ENCODE data around the gene PAGR1.

DNA sequence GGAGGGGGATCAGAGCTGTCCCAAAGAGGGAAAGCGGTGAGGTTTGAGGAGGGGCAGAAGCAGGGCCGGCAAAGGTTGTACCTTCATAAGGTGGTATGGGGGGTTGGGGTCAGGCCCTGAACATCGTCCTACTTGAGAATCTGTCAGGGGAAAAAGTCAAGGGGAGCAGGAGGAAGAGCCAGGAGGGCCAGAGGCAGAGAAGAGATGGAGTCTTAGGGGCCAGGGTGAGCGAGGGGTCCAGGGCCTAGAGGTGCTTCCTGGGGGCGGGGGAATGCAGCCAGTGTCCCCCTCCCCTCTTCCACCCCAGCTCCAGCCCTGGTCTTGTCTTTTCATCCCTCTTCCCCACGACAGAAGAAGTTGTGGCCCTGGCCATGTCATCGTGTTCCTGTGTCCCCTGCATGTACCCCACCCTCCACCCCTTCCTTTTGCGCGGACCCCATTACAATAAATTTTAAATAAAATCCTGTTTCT, 5.2 kb upstream of the PAGR1 start:
- no peak for TF ChIP-seq EZH2 (IDR thresholded peaks at IDR 0.05; ENCODE audit: borderline replicate concordance, insufficient read depth, low read length, poor library complexity, severe bottlenecking)
- TF ChIP-seq, protein P1, sequence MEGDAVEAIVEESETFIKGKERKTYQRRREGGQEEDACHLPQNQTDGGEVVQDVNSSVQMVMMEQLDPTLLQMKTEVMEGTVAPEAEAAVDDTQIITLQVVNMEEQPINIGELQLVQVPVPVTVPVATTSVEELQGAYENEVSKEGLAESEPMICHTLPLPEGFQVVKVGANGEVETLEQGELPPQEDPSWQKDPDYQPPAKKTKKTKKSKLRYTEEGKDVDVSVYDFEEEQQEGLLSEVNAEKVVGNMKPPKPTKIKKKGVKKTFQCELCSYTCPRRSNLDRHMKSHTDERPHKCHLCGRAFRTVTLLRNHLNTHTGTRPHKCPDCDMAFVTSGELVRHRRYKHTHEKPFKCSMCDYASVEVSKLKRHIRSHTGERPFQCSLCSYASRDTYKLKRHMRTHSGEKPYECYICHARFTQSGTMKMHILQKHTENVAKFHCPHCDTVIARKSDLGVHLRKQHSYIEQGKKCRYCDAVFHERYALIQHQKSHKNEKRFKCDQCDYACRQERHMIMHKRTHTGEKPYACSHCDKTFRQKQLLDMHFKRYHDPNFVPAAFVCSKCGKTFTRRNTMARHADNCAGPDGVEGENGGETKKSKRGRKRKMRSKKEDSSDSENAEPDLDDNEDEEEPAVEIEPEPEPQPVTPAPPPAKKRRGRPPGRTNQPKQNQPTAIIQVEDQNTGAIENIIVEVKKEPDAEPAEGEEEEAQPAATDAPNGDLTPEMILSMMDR (IDR thresholded peaks at IDR 0.05; ENCODE audit: poor library complexity, severe bottlenecking), result no peak
- TF ChIP-seq, protein P2, sequence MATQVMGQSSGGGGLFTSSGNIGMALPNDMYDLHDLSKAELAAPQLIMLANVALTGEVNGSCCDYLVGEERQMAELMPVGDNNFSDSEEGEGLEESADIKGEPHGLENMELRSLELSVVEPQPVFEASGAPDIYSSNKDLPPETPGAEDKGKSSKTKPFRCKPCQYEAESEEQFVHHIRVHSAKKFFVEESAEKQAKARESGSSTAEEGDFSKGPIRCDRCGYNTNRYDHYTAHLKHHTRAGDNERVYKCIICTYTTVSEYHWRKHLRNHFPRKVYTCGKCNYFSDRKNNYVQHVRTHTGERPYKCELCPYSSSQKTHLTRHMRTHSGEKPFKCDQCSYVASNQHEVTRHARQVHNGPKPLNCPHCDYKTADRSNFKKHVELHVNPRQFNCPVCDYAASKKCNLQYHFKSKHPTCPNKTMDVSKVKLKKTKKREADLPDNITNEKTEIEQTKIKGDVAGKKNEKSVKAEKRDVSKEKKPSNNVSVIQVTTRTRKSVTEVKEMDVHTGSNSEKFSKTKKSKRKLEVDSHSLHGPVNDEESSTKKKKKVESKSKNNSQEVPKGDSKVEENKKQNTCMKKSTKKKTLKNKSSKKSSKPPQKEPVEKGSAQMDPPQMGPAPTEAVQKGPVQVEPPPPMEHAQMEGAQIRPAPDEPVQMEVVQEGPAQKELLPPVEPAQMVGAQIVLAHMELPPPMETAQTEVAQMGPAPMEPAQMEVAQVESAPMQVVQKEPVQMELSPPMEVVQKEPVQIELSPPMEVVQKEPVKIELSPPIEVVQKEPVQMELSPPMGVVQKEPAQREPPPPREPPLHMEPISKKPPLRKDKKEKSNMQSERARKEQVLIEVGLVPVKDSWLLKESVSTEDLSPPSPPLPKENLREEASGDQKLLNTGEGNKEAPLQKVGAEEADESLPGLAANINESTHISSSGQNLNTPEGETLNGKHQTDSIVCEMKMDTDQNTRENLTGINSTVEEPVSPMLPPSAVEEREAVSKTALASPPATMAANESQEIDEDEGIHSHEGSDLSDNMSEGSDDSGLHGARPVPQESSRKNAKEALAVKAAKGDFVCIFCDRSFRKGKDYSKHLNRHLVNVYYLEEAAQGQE (IDR thresholded peaks at IDR 0.05; ENCODE audit: borderline replicate concordance), result no peak
- TF ChIP-seq EP300 (conservative IDR thresholded peaks at IDR 0.05; ENCODE audit: poor library complexity, severe bottlenecking), result no peak
- TF ChIP-seq SMC3 (conservative IDR thresholded peaks at IDR 0.05; ENCODE audit: poor library complexity), result no peak
- TF ChIP-seq POLR2AphosphoS5 (IDR thresholded peaks at IDR 0.05), result no peak
